ENCODE data around the gene SYNPR.

Gene SYNPR

DNA sequence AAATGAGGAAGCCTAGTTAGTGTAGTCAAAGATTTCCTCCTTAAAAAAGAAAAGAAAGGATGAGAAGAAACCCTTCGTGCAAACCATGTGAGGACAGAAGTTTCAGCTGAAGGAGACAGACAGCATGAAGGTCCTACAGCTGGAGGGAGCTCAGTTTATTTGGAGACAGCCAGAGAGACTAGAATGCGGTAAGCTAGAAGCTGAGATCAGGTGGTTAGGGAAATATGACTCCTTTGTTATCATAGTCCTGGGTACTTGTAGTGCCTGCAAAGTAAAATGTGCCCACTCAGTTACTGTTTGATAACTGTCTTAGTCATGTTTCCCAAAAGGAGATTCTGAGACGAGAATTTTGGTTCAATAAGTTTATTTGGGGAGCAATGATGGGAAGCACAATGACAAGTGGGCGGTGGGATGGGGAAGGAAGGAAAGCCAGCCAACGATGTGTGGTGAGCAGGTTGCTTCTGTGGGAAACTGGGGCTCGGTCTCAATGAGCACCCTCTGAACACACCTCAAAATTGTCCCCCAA lies 195.6 kb downstream of the SYNPR start:
- DNase-seq (ENCODE audit: low spot score): no peak

DNA sequence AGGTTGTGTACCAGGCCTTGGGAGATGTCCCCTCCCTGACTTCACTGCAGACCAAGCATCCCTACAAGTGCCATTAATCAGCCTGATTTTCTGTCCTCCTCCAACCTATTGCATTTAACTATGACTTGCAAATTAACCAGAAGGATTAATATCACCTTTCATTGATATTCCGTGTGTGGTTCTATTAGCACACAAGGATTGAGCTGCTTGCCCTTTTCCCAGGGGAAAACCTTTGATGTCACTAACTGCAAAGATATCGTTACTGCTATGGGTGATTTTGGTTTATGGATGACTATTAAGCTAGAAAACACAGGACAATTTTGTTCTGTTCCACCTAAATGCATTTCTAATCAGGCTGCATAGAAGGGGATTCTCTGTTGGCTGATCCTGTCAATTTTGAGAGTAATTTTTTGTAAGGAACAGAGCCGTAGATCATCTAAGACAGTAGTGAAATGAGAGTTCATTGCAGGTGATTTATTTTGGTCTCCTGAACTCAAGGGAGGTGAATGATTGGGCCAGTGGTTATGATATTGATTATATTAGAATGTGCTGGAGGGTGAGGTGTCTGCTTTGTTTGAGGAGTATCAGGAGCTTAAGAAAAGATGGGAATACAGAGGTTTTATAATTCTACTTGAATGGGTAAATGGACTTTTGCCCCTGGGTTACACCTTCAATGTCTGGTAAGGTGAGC lies 196.9 kb downstream of the SYNPR start:
- no peak for DNase-seq (ENCODE audit: low spot score)

GRCh38 chr3:63477494-63478129 lies 199.5 kb downstream of the SYNPR start:
- no peak for DNase-seq (ENCODE audit: low spot score)

GRCh38 chr3:63478990-63479660 lies 201.0 kb downstream of the SYNPR start:
- no peak for DNase-seq (ENCODE audit: low spot score)

DNA sequence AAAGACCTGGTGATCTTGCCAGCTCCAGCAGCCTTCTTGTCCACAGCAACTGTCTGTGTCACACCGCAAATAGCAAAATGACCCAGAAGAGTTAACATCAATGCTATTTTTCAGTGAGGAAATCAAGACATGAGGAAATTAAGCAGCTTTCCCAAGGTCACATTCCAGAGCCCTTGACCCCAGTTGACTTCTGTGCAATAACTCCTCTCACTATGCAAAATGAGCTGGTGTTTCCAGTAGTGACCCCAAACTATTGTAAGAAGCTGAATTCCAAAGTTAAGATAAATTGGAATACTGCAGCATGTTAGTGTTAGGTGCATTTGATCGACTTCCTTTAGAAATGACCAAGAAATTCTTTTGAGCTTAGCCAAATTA lies 201.5 kb downstream of the SYNPR start:
- no peak for DNase-seq (ENCODE audit: low spot score)

- no peak for DNase-seq (ENCODE audit: low spot score)
Measured at GRCh38 chr3:63481627-63482026, 203.5 kb downstream of the SYNPR start.

- no peak for DNase-seq (ENCODE audit: low spot score)
Measured at GRCh38 chr3:63482341-63482740, 204.2 kb downstream of the SYNPR start.

DNA sequence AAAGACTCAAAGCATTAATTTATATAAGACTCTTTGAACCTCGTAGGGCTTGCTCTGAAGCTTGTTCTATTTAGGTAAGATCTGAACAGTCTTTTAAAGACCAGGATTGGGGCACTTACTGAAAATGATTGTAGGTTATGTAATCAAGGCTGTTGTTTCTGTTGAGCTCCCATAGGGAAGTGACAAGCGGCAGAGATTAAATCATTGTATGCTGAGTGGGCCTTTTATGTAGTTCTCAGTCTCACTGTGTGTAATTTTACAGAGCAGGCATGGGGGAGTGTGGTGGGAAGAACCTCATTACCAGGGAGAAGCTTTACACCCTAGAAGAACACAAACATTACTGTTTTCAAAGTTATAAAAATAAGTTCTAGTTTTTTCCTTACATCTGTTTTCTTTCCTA lies 214.4 kb downstream of the SYNPR start:
- no peak for DNase-seq (ENCODE audit: low spot score)

DNA sequence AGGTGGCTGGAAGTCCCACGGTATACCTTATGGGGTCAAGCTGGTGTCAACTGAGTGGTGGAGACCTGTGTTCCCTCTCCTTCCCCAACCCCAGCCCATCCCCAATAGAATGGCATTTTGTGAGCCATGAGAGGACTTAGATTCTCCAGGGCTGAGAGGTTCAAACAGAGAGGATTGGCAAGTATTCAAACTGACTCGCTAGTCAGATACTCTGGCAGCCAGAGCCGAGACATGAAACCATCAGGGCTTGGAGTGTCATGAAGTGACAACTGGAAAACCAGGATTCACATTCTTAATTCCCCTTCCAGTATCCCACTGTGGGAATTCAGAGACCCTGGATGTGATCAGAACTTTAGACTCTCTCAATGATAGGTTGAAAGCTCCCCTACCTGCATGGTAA lies 215.0 kb downstream of the SYNPR start:
- DNase-seq (ENCODE audit: low spot score): no peak

- no peak for DNase-seq (ENCODE audit: low spot score)
Measured at GRCh38 chr3:63494646-63495045, 216.5 kb downstream of the SYNPR start.

GRCh38 chr3:63497641-63498040 lies 219.5 kb downstream of the SYNPR start:
- no peak for DNase-seq (ENCODE audit: low spot score)

DNA sequence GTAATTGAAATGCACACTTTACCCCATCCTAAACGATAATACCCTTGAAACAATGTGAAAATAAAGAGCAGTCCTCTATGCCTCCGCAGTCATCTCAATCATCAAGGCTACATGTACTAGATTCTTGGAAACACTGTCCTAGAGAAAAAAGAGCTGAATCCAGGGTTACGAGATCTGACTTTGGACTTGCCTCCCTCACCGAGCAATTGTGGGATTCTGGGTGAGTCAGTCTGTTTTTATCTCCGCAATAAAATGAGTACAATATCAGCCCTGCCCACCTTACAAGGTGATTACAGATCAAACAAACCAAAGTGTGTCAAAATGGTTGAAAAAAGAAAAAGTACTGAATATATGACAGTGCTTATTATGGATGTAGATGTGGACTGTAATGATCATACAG lies 222.1 kb downstream of the SYNPR start:
- DNase-seq (ENCODE audit: low spot score): no peak

DNA sequence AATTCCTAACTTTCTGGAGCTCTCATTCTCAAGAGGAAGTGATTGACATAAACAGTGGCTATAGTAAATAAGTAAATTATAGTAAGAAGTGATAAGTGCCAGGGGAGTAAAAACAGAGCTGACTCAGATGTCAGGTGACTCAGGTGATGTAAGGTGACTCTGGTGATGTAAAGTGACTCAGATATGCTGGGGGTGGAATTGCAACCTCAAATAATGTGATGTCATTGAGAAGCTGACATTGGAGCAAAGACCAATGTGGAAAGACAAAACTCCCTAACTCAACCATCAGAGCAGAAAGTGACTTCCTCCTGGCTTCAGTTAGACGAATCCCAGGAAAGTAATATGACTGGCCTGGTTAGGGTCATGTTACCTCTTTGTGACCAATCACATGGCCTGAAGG lies 230.2 kb downstream of the SYNPR start:
- no peak for DNase-seq (ENCODE audit: low spot score)

GRCh38 chr3:63508771-63509170 lies 230.7 kb downstream of the SYNPR start:
- DNase-seq (ENCODE audit: low spot score): no peak

- no peak for DNase-seq (ENCODE audit: low spot score)
Measured at GRCh38 chr3:63513791-63514190, 235.7 kb downstream of the SYNPR start.

GRCh38 chr3:63514678-63515077 lies 236.6 kb downstream of the SYNPR start:
- DNase-seq (ENCODE audit: low spot score): no peak

DNA sequence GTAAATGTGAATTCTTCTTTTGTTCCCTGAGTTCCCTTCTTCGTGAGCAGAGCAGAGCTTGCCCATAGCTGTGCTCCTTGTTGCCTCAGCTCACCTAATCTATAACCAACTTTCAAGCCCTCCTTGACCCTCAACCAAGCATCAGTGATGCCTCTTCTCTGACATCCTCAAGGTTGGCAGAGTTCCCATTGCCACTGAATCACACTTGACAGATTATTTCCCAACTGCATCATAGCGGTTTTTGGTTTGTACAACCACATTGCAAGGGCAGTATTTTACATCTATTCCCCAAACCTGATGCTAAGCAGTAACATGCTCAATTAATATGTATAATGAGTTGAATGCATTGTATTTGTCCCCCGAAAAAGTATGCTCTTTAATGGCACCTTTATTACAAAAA lies 241.3 kb downstream of the SYNPR start:
- DNase-seq (ENCODE audit: low spot score): no peak

DNA sequence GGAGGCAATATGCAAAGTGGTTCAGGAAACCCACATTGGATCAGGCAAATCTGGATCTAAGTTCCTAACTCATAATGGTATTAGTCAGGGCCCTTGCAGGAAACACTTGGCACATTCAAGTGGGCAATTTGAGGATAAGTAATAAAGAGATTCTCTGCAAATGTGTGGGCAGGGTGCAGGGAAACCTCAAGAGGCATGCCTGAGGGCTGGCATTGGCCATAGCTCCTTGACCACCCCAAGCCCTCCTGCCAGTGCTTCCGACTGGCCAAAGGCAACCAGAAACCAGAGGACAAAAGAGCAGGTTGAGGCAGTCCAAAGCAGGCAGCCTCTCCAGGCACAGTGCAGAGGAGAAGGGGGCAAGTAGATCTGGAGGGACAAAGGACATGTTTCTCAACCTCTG lies 243.5 kb downstream of the SYNPR start:
- DNase-seq (ENCODE audit: low spot score): no peak

DNA sequence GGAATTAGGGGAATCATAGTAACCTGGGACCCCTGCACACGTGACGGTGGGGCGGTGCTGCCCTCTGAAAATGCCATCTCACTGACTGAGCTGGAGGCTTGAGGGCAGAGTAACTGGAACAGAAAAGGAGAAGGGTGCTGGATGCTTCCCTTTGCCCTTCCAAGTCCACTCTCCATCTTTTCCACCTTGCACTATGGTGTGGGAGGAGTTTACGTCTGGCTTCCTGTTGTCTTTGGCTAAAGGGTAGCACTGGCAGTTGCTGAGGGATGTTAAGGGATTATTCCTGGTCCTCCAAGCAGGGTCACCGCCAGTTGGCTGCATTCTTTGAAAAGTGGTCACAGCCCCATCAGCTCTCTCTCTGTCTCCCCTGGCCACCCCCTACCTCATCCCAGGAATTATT lies 245.0 kb downstream of the SYNPR start:
- DNase-seq (ENCODE audit: low spot score): no peak

DNA sequence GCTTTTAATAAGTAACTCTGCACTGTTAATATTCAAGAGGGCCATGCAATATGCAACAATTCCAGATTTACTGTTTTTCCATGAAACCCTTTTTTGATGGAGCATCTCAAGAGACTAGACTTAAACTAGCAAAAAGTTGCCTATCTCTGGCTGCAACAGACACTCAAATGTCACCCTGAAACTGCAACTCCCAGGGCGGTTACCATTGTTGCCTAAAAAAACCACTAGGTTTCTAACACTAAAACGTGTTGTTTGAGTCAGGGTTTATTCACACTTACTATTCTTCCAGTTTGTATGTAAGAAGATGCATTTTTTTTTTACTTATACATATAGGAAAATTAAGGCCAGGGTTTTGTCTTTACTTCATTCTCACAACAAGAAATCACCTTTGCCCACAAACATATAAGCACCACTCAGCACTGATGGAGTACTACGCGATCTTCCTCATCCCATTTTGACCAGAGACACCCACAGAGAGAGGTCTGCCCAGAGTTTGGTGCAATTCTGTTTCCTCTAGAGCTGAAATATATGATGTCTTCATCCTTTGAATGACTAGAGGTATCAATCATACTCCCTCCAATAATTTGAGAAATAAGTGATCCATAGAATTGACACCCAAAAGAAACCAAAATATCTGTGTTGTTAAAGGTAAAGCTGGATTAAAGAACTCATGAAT lies 250.4 kb downstream of the SYNPR start:
- DNase-seq (ENCODE audit: low spot score): no peak

GRCh38 chr3:63532521-63532920 lies 254.4 kb downstream of the SYNPR start:
- DNase-seq (ENCODE audit: low spot score): no peak

GRCh38 chr3:63538919-63539318 lies 260.8 kb downstream of the SYNPR start:
- no peak for DNase-seq (ENCODE audit: low spot score)

- DNase-seq (ENCODE audit: low spot score): no peak
Measured at GRCh38 chr3:63555767-63556166, 277.7 kb downstream of the SYNPR start.
